Effector CD8-positive, alpha-beta T cell (primary cell): ENCODE measurements around the gene SEC14L1.

Experiments used
- DNase-seq: peaks from one replicate; lab custom pipeline; 2025; lab: John Stamatoyannopoulos, UW

SEC14L1 gene

DNA sequence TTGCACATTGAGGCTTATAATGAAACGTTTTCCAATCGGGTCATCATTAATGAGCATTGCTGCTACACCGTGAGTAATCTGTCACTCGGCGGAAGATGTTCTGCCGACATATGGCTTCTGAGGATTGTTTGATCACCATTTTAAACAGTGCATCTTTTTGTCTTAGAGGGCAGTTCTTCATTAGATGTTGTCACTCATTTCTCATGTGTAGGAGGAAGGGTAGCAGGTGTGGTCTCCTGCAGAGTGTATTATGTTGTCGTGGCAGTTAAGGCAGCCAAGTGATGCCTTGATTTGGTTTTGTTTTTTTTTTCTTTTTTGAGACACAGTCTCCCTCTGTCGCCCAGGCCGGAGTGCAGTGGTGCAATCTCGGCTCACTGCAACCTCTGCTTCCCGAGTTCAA is 50.5 kb downstream of the SEC14L1 start:
- DNase-seq: no peak

DNA sequence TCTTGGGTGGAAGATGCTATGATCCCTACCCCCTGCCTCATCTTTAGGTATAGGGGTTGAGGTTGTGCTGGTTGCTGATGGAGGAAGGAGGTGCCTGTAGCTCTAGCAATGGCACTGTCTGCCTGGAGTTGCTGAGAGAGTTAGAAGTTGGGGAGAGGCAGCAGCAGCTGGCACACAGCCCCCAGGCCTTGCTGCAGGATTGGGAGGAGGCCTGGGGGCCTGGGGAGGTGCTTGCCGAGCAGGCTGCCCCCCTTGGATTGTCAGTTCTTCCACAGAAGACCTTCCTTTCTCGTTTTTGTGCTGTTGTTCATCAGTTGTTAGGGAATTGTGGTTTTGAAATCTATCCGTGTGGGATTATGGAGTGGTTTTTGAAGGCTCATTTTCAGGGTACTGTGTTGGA is 52.9 kb downstream of the SEC14L1 start:
- no peak for DNase-seq

DNA sequence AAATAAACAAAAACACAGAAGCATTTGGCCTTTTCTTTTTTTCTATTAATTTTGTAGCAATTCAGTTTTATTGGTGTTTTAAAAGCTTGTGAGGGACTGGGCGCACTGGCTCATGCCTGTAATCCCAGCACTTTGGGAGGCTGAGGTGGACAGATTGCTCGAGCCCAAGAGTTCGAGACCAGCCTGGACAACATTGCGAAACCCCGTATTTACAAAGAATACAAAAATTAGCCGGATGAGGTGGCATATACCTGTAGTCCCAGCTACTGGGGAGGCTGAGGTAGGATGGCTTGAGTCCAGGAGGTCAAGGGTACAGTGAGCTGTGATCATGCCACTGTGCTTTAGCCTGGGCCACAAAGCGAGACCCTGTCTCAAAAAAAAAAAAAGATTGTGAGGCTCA is 53.4 kb downstream of the SEC14L1 start:
- no peak for DNase-seq

DNA sequence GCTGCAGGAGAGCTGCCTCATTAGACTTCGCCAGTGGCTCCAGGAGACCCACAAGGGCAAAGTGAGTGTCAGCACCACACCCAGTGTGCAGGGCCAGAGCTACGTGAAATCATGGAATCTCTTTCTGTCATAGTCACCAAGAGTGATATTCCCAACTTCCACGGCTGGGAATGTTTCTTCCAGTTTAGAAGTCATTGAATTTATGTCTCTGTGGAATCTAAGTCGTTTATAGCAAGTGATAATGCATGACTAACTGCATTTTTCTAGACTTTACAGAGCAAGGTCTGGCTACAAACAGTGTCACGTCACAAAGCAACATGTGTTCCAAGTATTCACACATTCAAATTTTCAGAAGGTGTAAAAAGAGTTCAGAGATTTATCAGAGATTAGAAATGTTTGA is 55.5 kb downstream of the SEC14L1 start:
- no peak for DNase-seq

DNA sequence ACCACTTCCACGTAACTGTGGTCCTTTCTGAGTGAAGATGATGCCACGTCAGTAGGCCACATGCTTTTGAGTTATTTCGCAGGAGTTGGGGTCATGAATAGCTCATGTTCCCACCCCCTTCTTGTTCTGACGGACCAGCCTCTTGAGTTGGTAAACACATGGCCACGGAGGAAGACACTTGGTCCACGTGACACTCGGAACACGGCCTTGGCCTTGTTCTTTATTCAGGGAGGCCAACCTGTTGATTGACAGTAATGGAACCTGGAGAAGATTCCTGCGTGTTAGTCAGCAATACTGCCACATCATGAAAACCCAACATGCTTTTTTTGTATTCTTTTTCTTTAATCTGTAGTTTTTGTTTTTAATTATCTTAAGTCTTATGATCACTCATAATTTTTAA is 56.3 kb downstream of the SEC14L1 start:
- no peak for DNase-seq

DNA sequence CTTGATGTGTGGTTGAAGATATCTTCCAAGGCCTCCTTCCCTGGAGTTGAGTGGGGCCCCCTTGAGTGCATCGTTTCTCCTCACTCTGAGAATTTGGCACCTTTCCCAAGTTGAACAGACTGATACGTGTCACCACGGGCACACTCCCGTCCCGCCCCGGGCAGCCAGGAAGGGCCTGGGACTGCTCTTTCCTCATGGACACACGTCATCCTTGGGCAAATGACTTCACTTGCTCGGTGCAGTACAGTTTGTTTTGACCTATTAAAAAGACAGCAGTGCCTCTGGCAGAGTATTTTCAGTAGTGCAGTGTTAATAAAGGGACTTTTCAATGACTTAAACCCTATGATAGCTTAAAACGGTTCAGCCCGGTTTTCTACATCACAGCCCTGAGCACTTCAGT is 59.9 kb downstream of the SEC14L1 start:
- no peak for DNase-seq

DNA sequence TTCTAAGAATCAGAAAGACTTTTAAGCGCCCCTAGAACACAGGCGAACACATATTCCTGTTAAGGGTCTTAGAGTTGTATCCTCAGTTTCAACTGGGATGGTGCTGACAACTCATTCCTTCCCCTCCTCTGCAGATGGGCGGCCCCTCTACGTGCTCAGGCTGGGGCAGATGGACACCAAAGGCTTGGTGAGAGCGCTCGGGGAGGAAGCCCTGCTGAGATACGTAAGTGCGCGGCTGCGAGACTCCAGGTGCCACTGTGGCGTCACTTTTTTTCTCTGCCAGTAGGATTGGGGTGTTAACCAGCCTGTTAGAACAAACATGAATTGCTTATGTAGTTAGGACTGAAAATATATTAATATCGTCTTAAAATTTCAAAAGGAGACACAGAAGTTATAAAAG is 62.7 kb downstream of the SEC14L1 start:
- DNase-seq: no peak

DNA sequence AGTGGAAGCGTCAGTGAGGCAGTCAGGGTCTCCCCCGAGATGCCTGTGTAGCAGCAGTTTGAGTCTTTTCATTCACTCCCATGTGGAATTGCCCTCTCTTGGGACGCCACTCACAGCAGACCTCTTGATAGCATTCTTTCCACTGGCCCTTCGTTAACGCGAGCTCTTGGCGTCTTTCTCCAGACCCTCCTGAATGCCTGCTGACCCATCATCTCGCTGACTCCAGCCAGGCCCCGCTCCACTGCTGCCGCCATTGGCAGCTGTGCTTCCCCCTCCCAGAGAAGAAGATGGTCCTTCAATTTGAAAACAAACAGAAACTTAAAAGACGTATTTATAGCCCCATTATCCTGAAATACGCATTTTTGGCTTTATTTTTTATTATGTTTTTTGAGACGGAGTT is 63.1 kb downstream of the SEC14L1 start:
- no peak for DNase-seq

DNA sequence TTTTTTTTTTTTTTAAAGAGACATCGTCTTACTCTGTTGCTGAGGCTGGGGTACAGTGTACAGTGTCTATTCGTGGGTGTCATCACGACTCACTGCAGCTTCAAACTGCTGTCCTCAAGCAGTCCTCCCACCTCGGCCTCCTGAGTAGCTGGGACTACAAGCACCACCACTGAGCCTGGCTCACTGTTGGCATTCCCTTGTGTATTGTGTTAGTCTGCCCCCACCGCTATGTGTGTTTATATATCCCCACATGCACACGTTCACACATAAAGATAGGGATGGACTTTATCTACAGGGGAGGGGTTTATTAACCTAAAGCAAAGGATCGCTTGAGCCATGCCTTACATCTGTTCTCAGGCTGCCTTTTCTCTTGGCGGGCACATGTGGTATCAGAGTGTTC is 63.8 kb downstream of the SEC14L1 start:
- no peak for DNase-seq

DNA sequence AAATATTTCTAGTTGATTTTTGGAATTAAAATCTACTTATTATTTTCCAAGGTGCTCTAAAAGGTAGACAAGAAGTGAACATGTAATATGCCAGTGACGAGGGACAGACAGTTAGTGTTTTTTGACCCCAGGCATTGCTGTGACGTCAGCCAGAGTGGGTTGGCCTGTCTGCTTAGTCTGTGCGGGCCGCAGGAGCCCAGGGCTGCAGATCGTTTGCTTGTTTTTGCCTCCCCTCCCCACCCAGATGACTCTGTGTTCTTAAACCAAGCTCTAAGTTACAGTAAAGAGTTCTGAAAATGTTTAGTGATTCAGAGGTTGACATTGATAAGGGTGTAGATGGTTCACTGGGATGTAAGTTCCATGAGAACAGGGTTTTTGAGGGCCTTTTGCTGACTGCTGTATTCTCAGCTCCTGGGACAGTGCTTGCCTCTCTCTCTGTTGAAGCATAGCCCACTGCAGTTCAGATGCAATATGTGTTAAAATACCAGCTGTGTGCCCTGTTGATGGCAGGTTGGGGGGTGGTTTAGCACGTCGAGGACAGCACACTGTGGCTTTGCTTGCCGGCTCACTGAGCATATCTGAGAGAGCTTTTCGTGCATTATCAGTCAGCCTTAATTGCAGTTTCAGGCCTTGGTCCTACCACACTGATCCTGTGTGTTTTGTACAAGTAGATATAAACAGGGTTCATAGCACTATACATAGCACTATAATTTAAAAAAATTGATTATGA is 64.8 kb downstream of the SEC14L1 start:
- no peak for DNase-seq

DNA sequence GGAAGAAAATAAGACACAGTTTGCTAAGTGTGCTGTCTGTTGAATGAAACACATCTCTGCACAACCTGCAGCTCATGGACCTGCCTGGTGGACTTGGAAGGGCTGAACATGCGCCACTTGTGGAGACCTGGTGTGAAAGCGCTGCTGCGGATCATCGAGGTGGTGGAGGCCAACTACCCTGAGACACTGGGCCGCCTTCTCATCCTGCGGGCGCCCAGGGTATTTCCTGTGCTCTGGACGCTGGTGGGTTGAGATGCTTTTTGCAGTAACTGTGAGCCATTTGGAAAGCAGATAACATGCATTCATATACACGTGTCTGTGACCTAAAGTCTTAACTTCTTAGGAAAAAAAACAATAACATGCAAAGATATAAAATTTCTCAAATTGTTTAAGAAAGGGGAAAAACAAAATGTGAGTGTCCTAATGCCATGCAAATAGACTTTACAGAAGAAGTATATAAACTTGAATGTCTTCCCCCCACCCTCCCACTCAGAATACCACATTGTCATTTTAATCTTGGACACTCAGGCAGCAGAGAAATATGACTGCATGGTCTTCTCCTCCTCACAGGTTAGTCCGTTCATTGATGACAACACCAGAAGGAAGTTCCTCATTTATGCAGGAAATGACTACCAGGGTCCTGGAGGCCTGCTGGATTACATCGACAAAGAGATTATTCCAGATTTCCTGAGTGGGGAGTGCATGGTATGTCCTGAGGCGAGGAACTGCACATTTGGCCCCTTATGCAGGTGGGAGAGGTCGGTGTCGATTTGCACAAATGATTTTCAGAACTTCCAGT is 65.6 kb downstream of the SEC14L1 start:
- no peak for DNase-seq

DNA sequence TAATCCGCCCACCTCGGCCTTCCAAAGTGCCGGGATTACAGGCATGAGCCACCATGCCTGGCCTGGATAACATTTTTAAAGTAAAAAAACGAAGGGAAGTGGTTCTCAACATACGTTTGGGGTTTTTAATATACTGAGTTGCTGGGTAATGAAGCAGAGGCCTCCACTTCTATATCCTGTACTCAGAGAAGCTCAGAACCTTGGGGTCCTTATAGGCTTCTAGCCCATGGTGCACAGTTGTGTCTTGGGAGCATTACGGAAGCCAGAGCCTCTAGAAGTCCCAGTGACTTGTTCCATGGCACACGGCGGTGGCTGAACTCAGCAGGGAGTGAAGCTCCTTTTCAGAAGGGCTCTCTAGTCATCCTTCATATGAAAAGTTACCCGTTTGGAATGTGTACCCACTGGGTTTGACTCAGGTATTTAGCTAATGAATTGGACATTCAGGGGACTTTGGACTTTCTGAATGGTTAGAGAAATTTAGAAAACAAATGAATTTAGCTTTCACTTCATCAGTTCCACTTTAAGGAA is 67.0 kb downstream of the SEC14L1 start:
- DNase-seq: no peak

DNA sequence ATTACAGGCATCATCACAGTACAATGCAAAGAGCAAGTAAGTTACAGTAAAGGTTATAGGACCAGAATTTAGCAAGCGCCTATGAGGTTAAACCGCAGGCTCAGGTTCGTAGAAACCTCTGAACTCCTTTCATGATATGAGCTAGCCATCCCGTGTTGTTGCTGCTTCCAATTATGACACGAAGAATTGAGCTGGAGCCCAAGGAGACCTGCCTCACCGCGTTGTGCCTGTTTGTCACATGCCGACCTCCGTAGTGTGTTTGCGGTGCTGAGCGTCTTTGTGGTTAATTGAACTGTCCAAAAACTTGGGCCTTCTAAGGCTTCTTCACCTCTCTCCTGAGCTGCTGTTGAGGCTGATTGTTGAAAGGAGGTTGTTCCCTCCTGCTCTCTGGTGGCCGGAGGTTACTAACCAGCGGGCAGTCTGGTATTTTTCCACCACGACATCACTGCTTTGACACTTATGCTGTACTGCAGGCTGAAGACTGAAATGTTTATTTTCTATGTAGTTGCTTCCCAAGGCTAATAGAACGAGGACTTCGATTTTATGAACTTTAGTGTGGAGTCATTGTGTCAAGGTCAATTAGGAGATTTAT is 67.5 kb downstream of the SEC14L1 start:
- no peak for DNase-seq

DNA sequence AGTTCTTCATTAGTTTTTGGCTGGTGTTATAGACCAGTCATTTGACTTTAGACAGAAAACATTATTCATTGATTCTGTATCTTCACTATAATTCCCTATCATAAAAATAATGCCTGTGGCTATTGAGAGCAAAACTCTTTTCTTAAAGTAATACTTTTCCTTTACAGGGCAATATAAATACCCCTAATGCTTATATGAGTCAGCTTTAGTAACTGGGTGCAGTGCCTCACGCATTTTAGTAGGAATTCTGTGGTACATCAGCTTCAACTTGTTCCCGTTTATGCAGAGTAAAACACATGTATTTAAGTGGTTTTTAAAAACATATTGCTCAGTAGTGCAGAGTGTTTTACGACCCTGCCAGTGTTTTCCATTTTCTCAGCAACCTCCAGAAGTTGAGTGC is 68.1 kb downstream of the SEC14L1 start:
- DNase-seq: no peak

DNA sequence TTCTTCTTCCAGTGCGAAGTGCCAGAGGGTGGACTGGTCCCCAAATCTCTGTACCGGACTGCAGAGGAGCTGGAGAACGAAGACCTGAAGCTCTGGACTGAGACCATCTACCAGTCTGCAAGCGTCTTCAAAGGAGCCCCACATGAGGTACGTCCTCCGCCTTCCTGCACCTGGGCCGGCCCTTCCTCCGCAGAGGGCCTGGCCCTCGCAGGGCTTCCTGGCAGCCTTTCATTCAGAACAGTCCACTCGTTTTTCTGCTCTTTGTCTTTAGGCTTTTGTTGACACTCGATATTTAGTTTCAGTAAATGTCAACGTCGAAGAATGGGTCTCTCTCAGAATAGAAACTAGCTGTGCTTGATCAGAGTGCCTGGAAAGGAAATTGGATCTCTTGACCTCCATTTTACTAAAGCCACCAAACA is 68.6 kb downstream of the SEC14L1 start:
- no peak for DNase-seq

DNA sequence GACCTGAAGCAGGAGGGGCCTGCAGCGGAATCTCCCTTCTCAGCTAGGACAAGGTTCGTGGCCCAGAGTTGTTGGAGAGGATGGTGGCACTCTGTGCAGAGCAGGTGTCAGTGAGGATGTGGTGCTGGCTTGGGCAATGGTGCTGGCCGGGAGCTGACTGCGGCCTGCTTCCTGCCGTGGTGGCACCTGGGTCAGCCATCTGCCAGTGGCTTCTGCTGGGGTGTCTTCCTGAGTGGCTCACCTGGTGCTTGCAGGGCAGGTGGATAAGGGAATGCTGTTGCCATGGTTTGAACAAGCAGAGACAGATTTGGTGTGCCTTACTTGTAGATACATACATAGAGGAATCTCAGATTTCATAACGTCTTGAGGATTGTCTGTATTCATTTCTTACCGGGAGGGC is 69.6 kb downstream of the SEC14L1 start:
- DNase-seq: no peak

DNA sequence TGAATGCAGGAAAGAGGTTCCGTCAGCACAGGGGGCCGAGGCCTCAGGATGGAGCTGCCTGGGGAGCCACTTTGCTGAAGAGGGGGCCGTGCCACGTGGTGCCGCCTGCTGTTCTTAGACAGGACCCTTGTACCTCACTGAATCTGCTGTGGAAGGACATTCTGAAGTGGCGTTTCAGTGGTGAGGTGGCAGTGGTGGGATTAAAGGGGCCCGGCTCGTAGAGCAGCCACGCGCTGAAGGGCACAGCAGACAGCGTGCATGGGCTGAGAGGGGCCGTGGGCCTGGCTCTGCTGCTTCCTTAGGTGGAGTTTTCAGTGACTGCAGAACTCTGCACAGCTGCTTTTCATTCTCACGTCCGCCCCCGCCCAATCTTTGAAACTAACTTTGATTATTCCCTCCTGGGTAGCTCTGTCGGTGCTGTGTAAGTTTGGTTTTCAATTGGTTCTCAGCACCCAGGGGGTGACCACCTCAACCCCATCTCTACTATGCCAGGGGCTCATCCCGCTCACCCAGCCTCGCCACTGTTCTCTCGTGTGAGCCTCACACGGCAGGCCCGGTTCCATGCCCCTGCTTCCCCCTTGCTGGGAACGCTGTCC is 70.3 kb downstream of the SEC14L1 start:
- no peak for DNase-seq

DNA sequence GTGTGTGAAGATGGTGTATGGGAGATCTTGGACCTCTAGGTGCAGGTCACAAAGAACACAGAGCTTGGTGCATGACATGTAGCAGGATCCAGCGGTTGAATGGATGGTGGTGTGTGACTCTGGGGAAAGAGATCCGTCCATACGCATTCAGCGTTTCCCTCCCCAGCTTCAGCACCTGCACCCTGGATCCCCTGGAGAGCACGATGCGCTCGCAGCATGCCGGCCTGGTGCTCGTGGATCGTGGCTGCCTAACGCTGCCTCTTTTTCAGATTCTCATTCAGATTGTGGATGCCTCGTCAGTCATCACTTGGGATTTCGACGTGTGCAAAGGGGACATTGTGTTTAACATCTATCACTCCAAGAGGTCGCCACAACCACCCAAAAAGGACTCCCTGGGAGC is 70.9 kb downstream of the SEC14L1 start:
- no peak for DNase-seq

DNA sequence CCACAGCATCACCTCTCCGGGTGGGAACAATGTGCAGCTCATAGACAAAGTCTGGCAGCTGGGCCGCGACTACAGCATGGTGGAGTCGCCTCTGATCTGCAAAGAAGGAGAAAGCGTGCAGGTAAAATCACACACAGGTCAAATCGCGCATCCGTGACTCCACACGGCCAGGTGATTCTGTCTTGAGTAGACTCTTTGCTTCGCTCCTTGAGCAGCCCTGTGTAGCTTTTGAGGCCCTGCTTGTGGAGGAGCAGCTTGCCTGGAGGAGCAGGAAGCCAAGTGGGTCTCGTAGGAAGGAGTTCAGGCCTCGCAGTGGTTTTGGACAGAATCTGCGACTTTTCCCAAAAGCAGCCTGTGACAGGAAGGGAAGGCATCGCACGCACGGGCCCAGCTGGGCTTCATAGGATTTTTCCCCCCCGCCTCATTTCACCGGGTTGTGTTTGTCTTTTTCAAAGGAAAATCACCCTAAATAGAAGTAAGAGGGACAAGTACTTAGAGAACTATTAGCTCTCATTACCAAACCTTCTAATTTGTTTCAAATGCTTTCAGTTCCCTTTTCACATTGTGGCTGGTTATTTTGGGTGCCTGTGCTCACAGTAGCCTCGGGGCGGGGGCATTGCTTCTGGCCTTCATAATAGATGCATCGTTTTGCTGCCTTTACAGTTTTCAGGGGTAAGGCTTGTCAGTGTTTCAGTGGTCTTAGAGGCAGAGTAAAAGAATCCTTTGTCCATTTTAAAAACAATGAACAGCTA is 71.5 kb downstream of the SEC14L1 start:
- DNase-seq: no peak

DNA sequence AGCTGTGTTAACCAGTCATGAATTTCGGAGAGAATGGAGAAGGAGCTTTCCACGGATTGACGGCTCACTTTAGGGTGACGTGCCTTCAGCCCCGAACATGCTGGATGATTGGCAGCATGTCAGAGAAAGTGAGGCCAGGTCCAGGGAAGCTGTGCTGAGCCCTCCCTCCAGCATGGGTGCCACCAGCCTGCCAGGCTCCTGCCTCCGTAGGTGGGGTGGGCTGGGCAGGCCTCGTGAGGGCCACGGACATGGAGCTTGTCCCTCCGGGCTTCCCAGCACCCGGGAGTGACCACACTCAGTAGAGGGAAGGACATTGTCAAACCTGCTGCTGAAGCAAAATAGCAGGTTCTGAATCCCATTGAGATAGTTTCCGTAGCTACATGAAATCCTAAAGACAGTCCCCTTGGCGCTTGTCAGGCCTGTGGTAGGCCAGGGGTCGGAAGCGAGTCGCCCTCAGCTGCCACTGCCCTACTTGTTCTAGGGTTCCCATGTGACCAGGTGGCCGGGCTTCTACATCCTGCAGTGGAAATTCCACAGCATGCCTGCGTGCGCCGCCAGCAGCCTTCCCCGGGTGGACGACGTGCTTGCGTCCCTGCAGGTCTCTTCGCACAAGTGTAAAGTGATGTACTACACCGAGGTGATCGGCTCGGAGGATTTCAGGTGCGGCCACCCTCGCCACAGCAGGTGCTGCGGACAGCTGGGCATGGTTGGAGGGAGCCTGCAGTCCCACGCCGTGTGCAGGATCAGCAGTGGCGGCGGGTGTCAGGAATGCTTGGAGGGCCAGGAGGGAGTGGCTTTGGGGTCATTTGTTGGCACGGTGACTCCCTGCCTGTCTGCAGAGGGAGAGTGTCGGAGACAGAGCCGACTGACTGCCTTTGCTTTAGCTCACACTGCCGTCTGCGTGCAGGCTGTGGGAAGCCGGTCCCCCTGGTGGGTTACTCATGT is 72.3 kb downstream of the SEC14L1 start:
- no peak for DNase-seq

DNA sequence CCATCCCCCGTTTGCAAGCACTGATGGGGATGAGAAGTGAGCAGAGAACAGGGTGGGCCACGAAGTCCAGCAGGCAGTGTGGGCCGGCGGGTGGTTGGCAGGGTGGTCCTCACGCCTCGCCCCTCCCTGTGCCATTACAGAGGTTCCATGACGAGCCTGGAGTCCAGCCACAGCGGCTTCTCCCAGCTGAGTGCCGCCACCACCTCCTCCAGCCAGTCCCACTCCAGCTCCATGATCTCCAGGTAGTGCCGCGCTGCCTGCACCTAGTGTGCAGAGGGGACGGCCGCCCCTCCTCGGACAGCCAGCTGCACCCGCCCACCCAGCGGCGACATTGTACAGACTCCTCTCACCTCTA is 73.0 kb downstream of the SEC14L1 start:
- DNase-seq: no peak
